PFSK-1 (cell line): ENCODE data around the gene INPP4A.

Experiments used
- FOXP2 ChIP-seq: optimal IDR thresholded peaks from 2 replicates; pipeline ENCODE3; 2011; ENCODE audit warnings: borderline replicate concordance, control low read depth, inconsistent platforms; ENCODE audit not compliant: insufficient read depth; ENCODE audit errors: extremely low read length, extremely low read depth
- POLR2AphosphoS5 ChIP-seq: IDR thresholded peaks from 2 replicates; pipeline ENCODE4 v1.6.1; 2012; ENCODE audit warnings: low read depth, mild to moderate bottlenecking, control low read depth, low read length, moderate library complexity
- SIN3A ChIP-seq: IDR thresholded peaks from 2 replicates; pipeline ENCODE4 v1.6.1; 2012; ENCODE audit warnings: mild to moderate bottlenecking, low read length, moderate library complexity, borderline replicate concordance; ENCODE audit not compliant: insufficient read depth
- TAF1 ChIP-seq: IDR thresholded peaks from 2 replicates; pipeline ENCODE4 v1.6.1; 2012; ENCODE audit warnings: low read length, control low read depth, borderline replicate concordance; ENCODE audit not compliant: insufficient read depth
- TF ChIP-seq, protein P1 (sequence below), 2 experiments: IDR thresholded peaks; 2 replicates each; pipeline versions ENCODE4 v1.6.1 to v1.8.0; 2011 to 2012; ENCODE audit warnings: low read depth in 2 of 2, low read length in 2 of 2, control low read depth in 1 of 2, inconsistent platforms in 1 of 2, mild to moderate bottlenecking in 1 of 2, moderate library complexity in 1 of 2; ENCODE audit not compliant: insufficient read depth in 1 of 2

Gene INPP4A

DNA sequence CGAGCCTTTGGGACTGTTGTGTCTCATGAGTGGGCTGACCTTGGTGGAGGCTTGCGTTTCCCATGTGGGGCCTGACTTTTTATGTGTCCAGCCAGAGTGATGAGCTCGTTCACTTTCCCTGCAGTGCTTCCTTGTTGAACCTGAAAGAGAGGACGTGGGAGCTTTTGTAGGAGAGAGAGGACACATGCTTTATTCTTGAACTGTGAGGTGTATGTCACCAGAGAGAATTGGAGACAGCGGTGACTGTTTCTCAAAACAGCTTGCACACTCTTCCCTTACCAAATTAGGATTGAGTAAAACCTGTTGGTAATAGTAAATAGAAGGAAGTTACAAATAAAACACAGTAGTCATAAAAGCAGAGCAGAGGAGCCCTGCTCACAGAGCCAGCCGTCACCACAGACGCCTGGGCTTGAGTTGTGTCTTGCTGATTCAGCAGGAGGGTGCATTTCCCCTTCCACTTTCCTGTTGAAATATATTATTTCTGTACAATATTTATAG is 60.7 kb downstream of the INPP4A start:
- TF ChIP-seq SIN3A (no peak), FOXP2 (no peak), POLR2AphosphoS5 (no peak), TAF1 (no peak)
- TF ChIP-seq, protein P1, sequence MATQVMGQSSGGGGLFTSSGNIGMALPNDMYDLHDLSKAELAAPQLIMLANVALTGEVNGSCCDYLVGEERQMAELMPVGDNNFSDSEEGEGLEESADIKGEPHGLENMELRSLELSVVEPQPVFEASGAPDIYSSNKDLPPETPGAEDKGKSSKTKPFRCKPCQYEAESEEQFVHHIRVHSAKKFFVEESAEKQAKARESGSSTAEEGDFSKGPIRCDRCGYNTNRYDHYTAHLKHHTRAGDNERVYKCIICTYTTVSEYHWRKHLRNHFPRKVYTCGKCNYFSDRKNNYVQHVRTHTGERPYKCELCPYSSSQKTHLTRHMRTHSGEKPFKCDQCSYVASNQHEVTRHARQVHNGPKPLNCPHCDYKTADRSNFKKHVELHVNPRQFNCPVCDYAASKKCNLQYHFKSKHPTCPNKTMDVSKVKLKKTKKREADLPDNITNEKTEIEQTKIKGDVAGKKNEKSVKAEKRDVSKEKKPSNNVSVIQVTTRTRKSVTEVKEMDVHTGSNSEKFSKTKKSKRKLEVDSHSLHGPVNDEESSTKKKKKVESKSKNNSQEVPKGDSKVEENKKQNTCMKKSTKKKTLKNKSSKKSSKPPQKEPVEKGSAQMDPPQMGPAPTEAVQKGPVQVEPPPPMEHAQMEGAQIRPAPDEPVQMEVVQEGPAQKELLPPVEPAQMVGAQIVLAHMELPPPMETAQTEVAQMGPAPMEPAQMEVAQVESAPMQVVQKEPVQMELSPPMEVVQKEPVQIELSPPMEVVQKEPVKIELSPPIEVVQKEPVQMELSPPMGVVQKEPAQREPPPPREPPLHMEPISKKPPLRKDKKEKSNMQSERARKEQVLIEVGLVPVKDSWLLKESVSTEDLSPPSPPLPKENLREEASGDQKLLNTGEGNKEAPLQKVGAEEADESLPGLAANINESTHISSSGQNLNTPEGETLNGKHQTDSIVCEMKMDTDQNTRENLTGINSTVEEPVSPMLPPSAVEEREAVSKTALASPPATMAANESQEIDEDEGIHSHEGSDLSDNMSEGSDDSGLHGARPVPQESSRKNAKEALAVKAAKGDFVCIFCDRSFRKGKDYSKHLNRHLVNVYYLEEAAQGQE (IDR thresholded peaks at IDR 0.05; ENCODE audit: insufficient read depth in 1 of 2, low read depth in 2 of 2, low read length in 2 of 2), result no peak

DNA sequence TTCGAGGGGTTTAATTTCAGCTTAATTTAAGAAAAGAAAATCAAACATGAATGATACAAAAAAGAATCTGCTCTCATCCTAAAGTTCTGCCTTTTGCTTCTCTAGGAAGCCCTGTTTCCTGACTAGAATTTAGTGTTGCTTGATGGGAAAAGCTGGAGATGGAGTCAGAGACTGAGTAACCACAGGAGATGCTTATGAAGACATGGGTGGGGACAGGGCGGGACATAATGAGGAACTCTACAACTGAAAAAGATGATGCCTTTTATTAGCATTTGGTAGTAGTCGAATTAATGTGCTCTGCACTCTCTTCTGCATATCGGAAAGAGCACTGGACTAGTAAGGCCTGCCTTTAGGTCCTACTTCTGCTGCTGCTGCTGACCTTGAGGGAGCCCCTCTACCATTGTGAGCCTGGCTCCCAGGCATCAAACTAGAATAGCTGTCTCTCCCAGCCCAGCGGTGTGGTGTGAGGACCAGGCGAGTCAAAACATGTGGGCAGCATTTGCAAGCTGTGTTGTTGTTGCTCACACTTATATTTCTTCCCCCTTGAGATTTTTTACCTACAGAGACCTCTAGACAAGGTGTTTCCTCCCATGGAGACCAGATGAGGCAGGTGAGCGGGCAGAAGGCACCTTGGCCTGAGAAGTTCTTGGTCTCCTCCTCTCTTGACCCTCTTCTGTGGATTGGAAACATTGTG is 61.5 kb downstream of the INPP4A start:
- no peak for TF ChIP-seq TAF1
- no peak for TF ChIP-seq POLR2AphosphoS5
- no peak for TF ChIP-seq FOXP2
- TF ChIP-seq, protein P1 (IDR thresholded peaks at IDR 0.05; ENCODE audit: insufficient read depth in 1 of 2, low read depth in 2 of 2, low read length in 2 of 2), result no peak
- TF ChIP-seq SIN3A, result no peak

DNA sequence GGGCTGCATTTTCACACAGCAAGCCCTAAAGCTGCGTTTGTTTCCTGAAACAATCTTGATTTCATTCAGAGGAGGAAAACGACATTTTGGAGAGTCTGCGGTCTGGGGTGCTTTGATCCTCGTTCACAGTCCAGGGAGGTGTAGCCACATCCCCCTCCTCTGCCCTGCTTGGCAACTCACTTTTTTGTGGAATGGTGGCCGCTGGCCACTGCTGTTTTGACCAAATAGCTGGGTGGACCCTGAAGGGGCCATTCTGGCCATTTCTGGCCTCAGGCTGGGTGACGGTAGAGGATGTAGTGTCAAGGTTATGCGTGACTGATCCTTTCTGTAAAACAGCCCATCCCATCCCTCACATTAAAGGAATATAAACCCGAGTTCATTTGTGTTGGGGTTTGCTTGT is 62.2 kb downstream of the INPP4A start:
- TF ChIP-seq TAF1, result no peak
- TF ChIP-seq POLR2AphosphoS5, result no peak
- no peak for TF ChIP-seq FOXP2
- no peak for TF ChIP-seq SIN3A
- TF ChIP-seq, protein P1 (IDR thresholded peaks at IDR 0.05; ENCODE audit: insufficient read depth in 1 of 2, low read depth in 2 of 2, low read length in 2 of 2), result no peak

DNA sequence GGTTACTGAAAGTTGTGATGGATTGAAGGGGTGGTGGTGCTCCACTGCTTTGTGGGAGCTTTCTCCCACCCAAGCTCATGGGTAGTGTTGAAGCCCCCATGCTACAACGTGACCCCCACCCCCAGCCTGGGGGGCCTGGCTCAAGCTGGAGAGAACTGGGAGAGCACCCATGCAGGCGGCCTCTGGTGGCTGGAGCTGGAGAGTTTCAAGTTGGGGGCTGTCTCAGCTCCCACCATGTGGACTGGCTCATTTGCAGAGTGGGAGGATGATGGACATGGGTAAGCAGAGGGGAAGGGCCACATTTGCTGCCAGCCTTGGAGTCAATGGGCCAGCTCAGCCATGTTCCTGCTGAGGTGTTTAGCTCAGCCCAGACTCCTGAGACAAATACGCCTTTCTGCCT is 62.8 kb downstream of the INPP4A start:
- TF ChIP-seq POLR2AphosphoS5, result no peak
- no peak for TF ChIP-seq TAF1
- TF ChIP-seq SIN3A, result no peak
- TF ChIP-seq, protein P1 (IDR thresholded peaks at IDR 0.05; ENCODE audit: insufficient read depth in 1 of 2, low read depth in 2 of 2, low read length in 2 of 2), result no peak
- TF ChIP-seq FOXP2, result no peak
